MM.1S (cell line): ENCODE data around the gene SMIM17.

Experiments used
- DNase-seq: peaks from one replicate; pipeline ENCODE4 v3.0.0-alpha.2; 2015
- H2AFZ ChIP-seq: fragments of 300-600 bp; sonication (generic); 2 replicates; pipeline ENCODE4 v1.6.0; 2016; ENCODE audit warnings: antibody characterized with exemption, low read length
- H3F3A ChIP-seq: fragments of 300-600 bp; sonication (generic); 2 replicates; pipeline ENCODE4 v1.6.1; 2016; ENCODE audit warnings: mild to moderate bottlenecking, antibody characterized with exemption, low read length, moderate library complexity, mixed read lengths; ENCODE audit not compliant: insufficient read depth
- H3K27ac ChIP-seq: fragments of 300-600 bp; sonication (generic); 2 replicates; pipeline ENCODE4 v1.5.1; 2016; ENCODE audit warnings: mild to moderate bottlenecking, low read length
- H3K27me3 ChIP-seq: fragments of 300-600 bp; sonication (generic); replicated peaks from 2 replicates; pipeline ENCODE4 v1.6.0; 2016; ENCODE audit warnings: low read length; ENCODE audit not compliant: insufficient read depth
- H3K36me3 ChIP-seq: fragments of 300-600 bp; sonication (generic); replicated peaks from 2 replicates; pipeline ENCODE4 v1.6.1; 2016; ENCODE audit warnings: mild to moderate bottlenecking, low read length, mixed read lengths; ENCODE audit not compliant: insufficient read depth
- H3K4me1 ChIP-seq: fragments of 300-600 bp; sonication (generic); 2 replicates; pipeline ENCODE4 v1.6.1; 2016; ENCODE audit warnings: low read length, mixed read lengths
- H3K4me2 ChIP-seq: fragments of 300-600 bp; sonication (generic); 2 replicates; pipeline ENCODE4 v1.6.0; 2016; ENCODE audit warnings: low read depth, low read length
- H3K4me3 ChIP-seq: fragments of 300-600 bp; sonication (generic); 2 replicates; pipeline ENCODE4 v1.5.1; 2016; ENCODE audit warnings: low read length, mixed read lengths
- H3K79me2 ChIP-seq: fragments of 300-600 bp; sonication (generic); 2 replicates; pipeline ENCODE4 v1.6.1; 2016; ENCODE audit warnings: mixed run types, low read length, mixed read lengths
- H3K9ac ChIP-seq: fragments of 300-600 bp; sonication (generic); 2 replicates; pipeline ENCODE4 v1.6.1; 2016; ENCODE audit warnings: low read length, mixed read lengths
- H3K9me2 ChIP-seq: fragments of 300-600 bp; sonication (generic); replicated peaks from 2 replicates; pipeline ENCODE4 v1.6.1; 2016; ENCODE audit warnings: mild to moderate bottlenecking, low read length, mixed read lengths; ENCODE audit not compliant: insufficient read depth
- H3K9me3 ChIP-seq: fragments of 300-600 bp; sonication (generic); replicated peaks from 2 replicates; pipeline ENCODE4 v1.6.1; 2016; ENCODE audit warnings: mild to moderate bottlenecking, low read length, mixed read lengths; ENCODE audit not compliant: insufficient read depth
- H4K20me1 ChIP-seq: fragments of 300-600 bp; sonication (generic); 2 replicates; pipeline ENCODE4 v1.6.1; 2016; ENCODE audit warnings: mild to moderate bottlenecking, low read length, moderate library complexity, mixed read lengths; ENCODE audit not compliant: insufficient read depth
- CTCF ChIP-seq: fragments of 300-600 bp; sonication (generic); IDR thresholded peaks from 2 replicates; pipeline ENCODE4 v1.5.1; 2016; ENCODE audit warnings: antibody characterized with exemption, low read length, mixed read lengths
- EZH2 ChIP-seq: fragments of 300-600 bp; sonication (generic); optimal IDR thresholded peaks from 2 replicates; pipeline ENCODE3; 2017; ENCODE audit warnings: low read depth, mild to moderate bottlenecking, antibody characterized with exemption, low read length, mixed read lengths
- EZH2phosphoT487 ChIP-seq: fragments of 300-600 bp; sonication (generic); IDR thresholded peaks from 2 replicates; pipeline ENCODE4 v1.6.1; 2018; ENCODE audit warnings: antibody characterized with exemption, low read length

Gene SMIM17

GRCh38 chr19:56642711-56643459 is at the start of gene SMIM17:
SMIM17 (plus strand) TSS chr19:56643159; CDS start chr19:56645668, 2,509 bp downstream.
- Histone ChIP-seq H4K20me1 (no peaks in the 10 kb centered on the region), H3F3A (no peaks in the 10 kb centered on the region), H3K4me2 (no peak within 1 kb of the TSS), H3K36me3 (no peaks in the 10 kb centered on the region), H2AFZ (no peak within 1 kb of the TSS), H3K9ac (no peak within 1 kb of the TSS), H3K27ac (no peak within 1 kb of the TSS), H3K4me3 (no peak within 1 kb of the TSS), H3K79me2 (no peaks in the 10 kb centered on the region), H3K27me3 (no peaks in the 10 kb centered on the region), H3K4me1 (no peaks in the 10 kb centered on the region), H3K9me2 (no peaks in the 10 kb centered on the region), H3K9me3 (no peaks in the 10 kb centered on the region)
- TF ChIP-seq CTCF (no peak), EZH2 (no peak), EZH2phosphoT487 (no peak)
- no peak for DNase-seq

- no peaks in the 10 kb centered on the region for H3K36me3 ChIP-seq
- H3K4me1 ChIP-seq, result peaks cover 3% of the 10 kb centered on the region; the same call in 1 of the 2 replicates
- peak overlapping the region; percentile 80 for H3K4me3 ChIP-seq
- peaks cover 14% of the 10 kb centered on the region for H3K79me2 ChIP-seq
- H3K9me3 ChIP-seq, result no peaks in the 10 kb centered on the region
- no peaks in the 10 kb centered on the region for H3K9me2 ChIP-seq
- H3K4me2 ChIP-seq, result peak overlapping the region; percentile 59
- peak overlapping the region; percentile 96 for H2AFZ ChIP-seq
- no peak for DNase-seq
- TF ChIP-seq EZH2 (no peak), CTCF (no peak), EZH2phosphoT487 (no peak)
- no peak overlapping the region for H3K27ac ChIP-seq
- H3K9ac ChIP-seq, result no peak overlapping the region
- H3F3A ChIP-seq, result no peaks in the 10 kb centered on the region
- peaks cover 19% of the 10 kb centered on the region for H3K27me3 ChIP-seq
- H4K20me1 ChIP-seq, result no peaks in the 10 kb centered on the region
Measured at GRCh38 chr19:56594446-56594782, 48.5 kb upstream of the SMIM17 start.

GRCh38 chr19:56594783-56595547 is 48.0 kb upstream of the SMIM17 start, which contains the start of gene ZNF71:
ZNF71 (plus strand) TSS chr19:56595302; CDS start chr19:56601559, 6,257 bp downstream.
- Histone ChIP-seq H3K27ac (no peak within 1 kb of the TSS), H2AFZ (peak within 1 kb of the TSS; percentile 96), H3K4me2 (peak within 1 kb of the TSS; percentile 59), H3F3A (no peaks in the 10 kb centered on the region), H3K79me2 (peaks cover 14% of the 10 kb centered on the region), H4K20me1 (no peaks in the 10 kb centered on the region), H3K9me3 (no peaks in the 10 kb centered on the region), H3K4me1 (peaks cover 3% of the 10 kb centered on the region; the same call in 1 of the 2 replicates), H3K36me3 (no peaks in the 10 kb centered on the region), H3K9me2 (no peaks in the 10 kb centered on the region), H3K4me3 (peak within 1 kb of the TSS; percentile 80), H3K9ac (peak within 1 kb of the TSS; percentile 59; the same call in 1 of the 2 replicates), H3K27me3 (peaks cover 19% of the 10 kb centered on the region)
- DNase-seq, result peak; percentile 87
- no peak for TF ChIP-seq EZH2phosphoT487
